GM21381 (cell line): ENCODE data around the gene SREK1IP1.

Experiments used
- ATAC-seq: cut with Tn5 transposase; IDR thresholded peaks from one replicate; pipeline ENCODE4 v1.9.1; 2021; ENCODE audit warnings: mild to moderate bottlenecking, moderate library complexity; ENCODE audit not compliant: unreplicated experiment

SREK1IP1 gene

DNA sequence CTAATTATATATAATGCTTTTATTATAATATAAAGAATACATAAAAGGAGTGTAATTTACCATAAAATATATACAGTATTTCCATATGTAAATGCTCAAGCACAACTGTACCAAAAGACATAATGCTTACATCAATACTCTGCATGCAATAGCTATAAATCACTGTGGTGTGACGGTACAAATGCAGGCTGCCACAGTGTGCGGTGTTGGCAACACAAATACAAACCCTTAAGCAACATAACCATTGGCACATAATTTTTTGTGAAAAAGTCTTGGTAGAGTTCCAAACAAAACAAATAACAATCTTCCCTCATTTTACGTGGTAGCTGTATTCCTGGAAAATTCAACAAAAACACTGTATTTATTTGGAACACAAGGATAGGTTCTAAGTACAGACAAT lies 80.1 kb downstream of the SREK1IP1 start:
- ATAC-seq: no peak

DNA sequence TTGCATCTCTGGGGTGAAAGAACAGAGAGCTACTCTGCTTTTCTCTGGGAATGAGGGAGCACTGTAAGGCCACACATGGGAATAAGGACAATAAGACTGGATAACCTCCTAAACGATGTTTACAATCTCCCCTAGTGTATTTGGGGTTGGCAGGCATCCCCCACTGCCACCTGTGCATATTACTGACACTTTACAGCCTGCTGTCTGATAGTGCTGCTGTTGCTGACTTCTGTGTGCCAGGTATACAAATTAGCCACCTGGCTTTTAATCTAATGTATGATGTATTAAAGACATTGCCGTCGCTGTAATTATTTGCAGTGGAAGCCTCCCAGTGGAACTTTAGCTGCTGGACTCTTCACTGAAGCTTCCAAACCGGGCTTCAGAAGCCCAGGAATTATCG lies 82.6 kb downstream of the SREK1IP1 start:
- no peak for ATAC-seq

DNA sequence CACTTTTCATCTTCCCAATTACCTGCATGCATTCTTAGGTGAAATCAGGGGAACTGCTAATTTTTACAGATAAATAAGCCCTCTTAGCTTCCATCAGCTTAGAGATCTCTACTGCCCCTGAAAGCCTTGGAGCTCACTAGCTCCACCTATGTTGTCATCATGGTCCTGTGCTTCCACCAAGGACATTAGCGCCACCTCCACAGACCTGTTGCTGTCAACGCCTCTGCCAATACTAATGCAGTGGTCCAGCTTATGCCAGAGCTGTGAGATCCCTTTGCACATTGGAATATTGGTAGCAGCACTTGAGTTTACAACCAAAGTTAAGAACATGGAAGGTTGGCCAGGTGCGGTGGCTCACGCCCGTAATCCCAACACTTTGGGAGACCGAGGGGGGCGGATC lies 85.9 kb downstream of the SREK1IP1 start:
- no peak for ATAC-seq

DNA sequence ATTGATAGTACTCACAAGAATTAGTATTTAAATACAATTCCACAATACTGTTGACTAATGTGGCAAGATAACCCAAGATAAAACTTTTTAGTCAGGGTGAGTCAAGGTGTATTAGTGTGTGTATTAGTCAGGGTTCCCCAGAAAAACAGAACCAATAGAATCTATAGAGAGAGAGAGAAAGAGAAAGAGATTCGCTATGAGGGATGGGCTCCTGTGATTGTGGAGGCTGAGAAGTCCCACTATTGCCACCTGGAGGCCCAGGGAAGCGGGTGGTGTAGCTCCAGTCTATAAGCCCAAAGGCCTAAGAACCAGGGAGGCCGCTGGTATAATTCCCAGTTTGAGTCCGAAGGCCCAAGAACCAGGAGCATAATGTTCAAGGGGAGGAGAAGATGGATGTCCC lies 88.2 kb downstream of the SREK1IP1 start:
- ATAC-seq: no peak

DNA sequence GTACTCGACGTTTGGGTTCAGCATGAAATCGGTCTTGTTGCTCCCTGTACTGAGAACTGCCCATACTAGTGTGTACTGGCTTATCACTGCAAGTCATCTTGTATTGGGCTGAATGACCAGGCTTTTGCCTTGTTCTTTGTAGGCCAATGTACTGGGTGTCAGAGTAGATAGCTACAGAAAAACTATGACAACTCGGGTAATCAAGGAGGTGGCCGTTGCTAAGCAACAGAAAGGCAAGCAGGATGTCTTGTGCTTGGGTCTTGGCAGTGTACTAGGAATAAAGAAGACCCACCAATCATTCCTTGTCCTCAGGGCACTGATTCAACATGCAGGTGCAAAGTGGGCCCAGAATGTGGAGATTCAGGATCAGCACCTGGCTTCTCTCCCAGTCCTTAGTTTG lies 90.1 kb downstream of the SREK1IP1 start:
- no peak for ATAC-seq

DNA sequence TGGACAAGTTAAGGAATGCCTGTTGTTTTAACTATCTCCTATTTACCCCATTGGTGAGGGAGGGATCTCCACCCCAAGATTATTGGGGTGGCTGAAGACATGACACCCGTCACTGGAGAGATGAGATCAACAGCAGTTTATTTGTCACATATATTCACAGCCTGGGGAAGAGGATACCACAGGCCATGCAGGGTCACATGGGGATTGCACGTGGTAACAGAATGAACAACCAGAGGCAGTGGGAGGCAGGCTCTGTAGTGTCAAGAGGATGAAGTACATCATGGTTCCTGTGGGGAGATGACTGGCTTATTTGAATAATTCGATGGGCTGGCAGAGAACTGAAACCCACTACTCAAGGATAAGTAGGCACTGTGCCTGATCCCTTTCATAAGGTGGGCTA lies 96.8 kb downstream of the SREK1IP1 start:
- ATAC-seq: no peak

DNA sequence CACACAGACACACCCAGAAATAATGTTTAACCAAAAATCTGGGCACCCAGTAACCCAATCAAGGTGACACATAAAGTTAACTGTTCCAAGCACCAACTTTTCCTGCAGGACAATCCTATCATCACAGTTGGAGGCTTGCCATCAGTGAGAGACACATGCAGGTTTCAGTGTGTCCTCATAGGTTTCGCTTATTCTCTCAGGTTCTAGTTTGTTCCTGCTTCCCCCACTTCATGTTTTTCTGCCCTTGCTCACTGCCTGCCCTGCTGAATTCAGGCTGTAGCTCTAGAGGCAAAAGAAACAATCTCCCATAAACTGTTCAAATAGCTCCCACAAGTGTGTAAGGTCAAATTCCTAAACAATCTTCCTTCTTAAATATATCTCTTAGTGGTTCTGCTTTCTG lies 98.2 kb downstream of the SREK1IP1 start:
- no peak for ATAC-seq
